Skeletal muscle tissue (tissue), 4 donors: Measurements from ENCODE around the gene CANT1. TPM values are rescaled to one million over a fixed set of nuclear protein-coding genes. Genes with fewer than 3 reads are reported as not detected.

ENCODE experiments used
- H3K27ac ChIP-seq: one replicate; pipeline ENCODE4 v1.7.0; 2013; ENCODE audit warnings: mild to moderate bottlenecking, low read depth, low read length, inconsistent platforms
- H3K27me3 ChIP-seq, 3 donors: one replicate each; pipeline ENCODE4 v1.7.0; 2013; ENCODE audit warnings: low read length in 3 of 3; ENCODE audit not compliant: control insufficient read depth in 3 of 3, insufficient read depth in 3 of 3
- H3K36me3 ChIP-seq, 3 donors: one replicate each; pipeline ENCODE4 v1.7.0; 2013; ENCODE audit warnings: low read length in 3 of 3; ENCODE audit not compliant: control insufficient read depth in 3 of 3, insufficient read depth in 3 of 3
- H3K4me1 ChIP-seq, 3 donors: one replicate each; pipeline ENCODE4 v1.7.0; 2013; ENCODE audit warnings: low read length in 3 of 3, mild to moderate bottlenecking in 3 of 3; ENCODE audit not compliant: control insufficient read depth in 3 of 3, insufficient read depth in 3 of 3
- H3K4me3 ChIP-seq, 3 donors: one replicate each; pipeline ENCODE4 v1.7.0; 2013; ENCODE audit warnings: low read length in 3 of 3
- H3K9ac ChIP-seq, 3 donors: one replicate each; pipeline ENCODE4 v1.7.0; 2013; ENCODE audit warnings: low read length in 3 of 3, mild to moderate bottlenecking in 3 of 3, moderate library complexity in 2 of 3, low read depth in 1 of 3
- H3K9me3 ChIP-seq, 3 donors: one replicate each; pipeline ENCODE4 v1.7.0; 2013; ENCODE audit warnings: low read length in 3 of 3; ENCODE audit not compliant: control insufficient read depth in 3 of 3
- total RNA-seq: library from RNA; depleted of rRNA; stranded (reverse); fragments of >200 nt; gene quantifications from one replicate; pipeline ENCODE4 v1.2.3, GENCODE V29; 2014
- donor health status: Osteomylitis.

CANT1 gene
- total RNA-seq, 1 donor from 2014 or later, result 21.9 TPM

GRCh38 chr17:79028496-79029326 lies 19.1 kb upstream of the CANT1 start:
- no peak overlapping the region for H3K27ac ChIP-seq
- H3K9ac ChIP-seq, result no peak overlapping the region
- H3K4me3 ChIP-seq, result no peak overlapping the region
- H3K9me3 ChIP-seq, result no peaks in the 10 kb centered on the region
- peaks cover 13 to 16% (median 14%) of the 10 kb centered on the region in 3 donors for H3K27me3 ChIP-seq
- H3K4me1 ChIP-seq, result peaks cover 50 to 58% (median 52%) of the 10 kb centered on the region in 3 donors
- H3K36me3 ChIP-seq, result no peaks in the 10 kb centered on the region

GRCh38 chr17:79027925-79028491 lies 18.4 kb upstream of the CANT1 start:
- Histone ChIP-seq H3K27ac (peak overlapping the region; percentile 40), H3K9ac (peak overlapping the region in 2 of 3 donors; percentile 12 to 47), H3K4me1 (peaks cover 50 to 59% (median 51%) of the 10 kb centered on the region in 3 donors), H3K9me3 (no peaks in the 10 kb centered on the region), H3K27me3 (peaks cover 13 to 16% (median 14%) of the 10 kb centered on the region in 3 donors), H3K4me3 (peak overlapping the region in 1 of 3 donors; percentile 54), H3K36me3 (no peaks in the 10 kb centered on the region)

GRCh38 chr17:79027274-79027924 lies 17.8 kb upstream of the CANT1 start:
- Histone ChIP-seq H3K9me3 (no peaks in the 10 kb centered on the region), H3K27ac (peak overlapping the region; percentile 40), H3K4me1 (peaks cover 55 to 63% (median 57%) of the 10 kb centered on the region in 3 donors), H3K27me3 (peaks cover 13 to 16% (median 14%) of the 10 kb centered on the region in 3 donors), H3K9ac (peak overlapping the region; percentile 6 to 47 (median 40)), H3K4me3 (peak overlapping the region in 2 of 3 donors; percentile 24 to 54), H3K36me3 (no peaks in the 10 kb centered on the region)

- peak overlapping the region; percentile 15 to 52 (median 33) for H3K4me3 ChIP-seq
- no peaks in the 10 kb centered on the region for H3K9me3 ChIP-seq
- H3K36me3 ChIP-seq, result no peaks in the 10 kb centered on the region
- H3K9ac ChIP-seq, result peak overlapping the region in 2 of 3 donors; percentile 40 to 64
- H3K4me1 ChIP-seq, result peaks cover 58 to 64% (median 60%) of the 10 kb centered on the region in 3 donors
- H3K27me3 ChIP-seq, result peaks cover 13 to 16% (median 14%) of the 10 kb centered on the region in 3 donors
- peak overlapping the region; percentile 40 for H3K27ac ChIP-seq
Observed at GRCh38 chr17:79026376-79027273, 17.1 kb upstream of the CANT1 start.

GRCh38 chr17:79024901-79025737 lies 15.6 kb upstream of the CANT1 start:
- Histone ChIP-seq H3K9ac (peak overlapping the region; percentile 67 to 80 (median 79)), H3K27me3 (peaks cover 13 to 16% (median 14%) of the 10 kb centered on the region in 3 donors), H3K4me3 (peak overlapping the region; percentile 66 to 73 (median 72)), H3K27ac (peak overlapping the region; percentile 65), H3K9me3 (no peaks in the 10 kb centered on the region), H3K4me1 (peaks cover 68 to 73% (median 71%) of the 10 kb centered on the region in 3 donors), H3K36me3 (no peaks in the 10 kb centered on the region)

- H3K27ac ChIP-seq, result peak within 1 kb of the TSS; percentile 65
- H3K4me3 ChIP-seq, result peak within 1 kb of the TSS; percentile 66 to 73 (median 72)
- H3K27me3 ChIP-seq, result peaks cover 7 to 16% (median 14%) of the 10 kb centered on the region in 3 donors
- H3K36me3 ChIP-seq, result no peaks in the 10 kb centered on the region
- peak within 1 kb of the TSS; percentile 67 to 80 (median 79) for H3K9ac ChIP-seq
- peaks cover 70 to 75% (median 73%) of the 10 kb centered on the region in 3 donors for H3K4me1 ChIP-seq
- H3K9me3 ChIP-seq, result no peaks in the 10 kb centered on the region
Observed at GRCh38 chr17:79023886-79024771, 14.6 kb upstream of the CANT1 start, which contains the start of gene C1QTNF1. Gene C1QTNF1, plus strand, starts transcription at chr17:79024169. Its CDS starts 19,800 bp downstream, at chr17:79043969.

GRCh38 chr17:79023180-79023705 lies 13.7 kb upstream of the CANT1 start:
- Histone ChIP-seq H3K9ac (peak overlapping the region in 2 of 3 donors; percentile 34 to 54), H3K4me3 (no peak overlapping the region)

GRCh38 chr17:79022507-79022991 lies 13.0 kb upstream of the CANT1 start:
- Histone ChIP-seq H3K27ac (peak overlapping the region; percentile 65), H3K9me3 (no peaks in the 10 kb centered on the region), H3K4me1 (peaks cover 62 to 64% (median 64%) of the 10 kb centered on the region in 3 donors), H3K9ac (peak overlapping the region; percentile 1 to 54 (median 43)), H3K4me3 (no peak overlapping the region), H3K27me3 (peaks cover 2 to 4% (median 3%) of the 10 kb centered on the region in 3 donors), H3K36me3 (no peaks in the 10 kb centered on the region)

More at GRCh38 chr17:79023180-79023705, 13.7 kb upstream of the CANT1 start:
- H3K36me3 ChIP-seq, result no peaks in the 10 kb centered on the region
- H3K9me3 ChIP-seq, result no peaks in the 10 kb centered on the region
- H3K27me3 ChIP-seq, result peaks cover 5 to 11% (median 8%) of the 10 kb centered on the region in 3 donors
- peaks cover 69 to 71% (median 70%) of the 10 kb centered on the region in 3 donors for H3K4me1 ChIP-seq
- peak overlapping the region; percentile 65 for H3K27ac ChIP-seq
